GM21390 (cell line): Measurements from ENCODE around the gene ABTB1.
"Not testable (repeated sequence)": the region's sequence is repeated elsewhere in the genome, so short reads cannot be mapped to it uniquely, and the experiment has no call there.

ENCODE experiments used
- ATAC-seq: cut with Tn5 transposase; IDR thresholded peaks from one replicate; pipeline ENCODE4 v1.9.1; 2021; ENCODE audit not compliant: unreplicated experiment

The ABTB1 gene

DNA sequence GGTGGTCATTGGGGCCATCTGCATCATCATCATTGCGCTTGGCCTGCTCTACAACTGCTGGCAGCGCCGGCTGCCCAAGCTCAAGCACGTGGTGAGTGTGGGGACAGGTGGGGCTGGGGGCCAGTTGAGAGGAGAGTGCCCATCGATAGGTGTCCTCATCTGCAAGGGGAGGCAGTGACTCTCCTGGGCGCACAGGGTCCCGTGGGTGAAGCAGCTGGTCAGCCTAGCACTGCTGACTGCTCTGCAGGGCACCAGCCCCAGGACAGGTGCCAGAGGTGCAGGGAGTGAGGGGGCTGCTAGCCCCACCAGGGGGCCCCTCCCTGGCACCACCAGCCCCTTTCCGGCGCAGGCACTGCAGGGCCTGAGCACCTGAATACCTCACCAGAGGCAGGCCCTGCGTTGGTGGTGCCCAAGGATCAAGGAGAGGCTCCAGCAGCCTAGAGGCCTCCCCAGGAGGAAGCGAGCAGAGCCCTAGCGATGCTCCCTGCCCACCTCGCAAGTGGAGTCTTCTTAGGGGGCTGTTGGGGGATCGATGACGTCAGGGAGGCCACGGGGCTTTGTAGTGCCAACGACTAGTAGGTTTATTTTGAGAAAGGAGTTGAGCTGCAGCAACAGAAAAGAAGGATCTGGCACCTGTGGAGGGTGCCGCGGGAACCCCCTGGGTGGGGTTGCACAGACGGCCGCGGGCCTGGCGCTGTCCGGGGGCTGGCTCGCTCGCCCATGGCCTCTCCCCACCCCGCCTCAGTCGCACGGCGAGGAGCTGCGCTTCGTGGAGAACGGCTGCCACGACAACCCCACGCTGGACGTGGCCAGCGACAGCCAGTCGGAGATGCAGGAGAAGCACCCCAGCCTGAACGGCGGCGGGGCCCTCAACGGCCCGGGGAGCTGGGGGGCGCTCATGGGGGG is 976 bp upstream of the ABTB1 start:
- ATAC-seq = peak; percentile 8

DNA sequence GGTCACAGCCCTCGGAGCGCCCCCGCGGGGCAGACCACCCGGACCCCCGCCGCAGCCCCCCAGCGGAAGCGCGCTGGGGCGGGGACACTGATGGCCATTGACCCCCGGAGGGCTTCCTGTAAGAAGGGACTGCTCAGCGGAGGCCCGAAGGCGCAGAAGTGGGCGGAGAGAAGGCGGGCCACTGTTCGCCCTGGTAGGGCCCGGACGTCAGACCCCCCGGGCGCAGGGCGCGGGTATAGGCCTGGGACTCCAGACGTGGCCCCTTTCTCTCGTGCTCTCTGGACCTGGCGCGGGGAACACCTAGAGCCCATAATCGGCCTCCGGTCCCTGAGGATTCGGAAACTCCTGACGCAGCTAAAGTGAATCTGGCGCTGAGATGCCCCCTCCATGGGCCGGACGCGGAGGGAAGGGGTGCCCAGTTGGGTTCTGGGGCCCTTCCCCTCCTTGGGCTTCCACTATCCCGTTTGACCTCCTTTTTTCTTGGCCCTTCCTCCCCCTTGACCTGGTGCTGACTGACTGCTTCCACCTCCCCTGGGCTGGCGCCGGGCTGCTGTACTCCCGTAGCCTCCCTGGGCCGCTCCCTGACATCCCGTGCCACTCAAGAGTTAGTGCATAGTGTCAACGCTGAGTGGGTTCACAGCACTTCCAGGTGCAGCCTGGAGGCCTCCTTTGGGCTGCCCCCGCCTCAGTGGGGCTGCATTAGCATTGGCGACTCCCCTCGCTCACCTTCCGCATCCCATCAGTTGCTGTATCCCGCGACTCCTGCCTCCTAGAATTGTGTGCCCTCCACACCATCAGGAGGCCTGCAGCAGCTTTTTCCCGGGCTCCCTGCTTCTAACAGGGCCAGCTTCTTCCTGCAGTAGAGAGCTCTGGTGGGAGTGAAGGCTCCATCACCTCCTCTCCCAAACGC is 694 bp downstream of the ABTB1 start:
- peak; percentile 36 for ATAC-seq

DNA sequence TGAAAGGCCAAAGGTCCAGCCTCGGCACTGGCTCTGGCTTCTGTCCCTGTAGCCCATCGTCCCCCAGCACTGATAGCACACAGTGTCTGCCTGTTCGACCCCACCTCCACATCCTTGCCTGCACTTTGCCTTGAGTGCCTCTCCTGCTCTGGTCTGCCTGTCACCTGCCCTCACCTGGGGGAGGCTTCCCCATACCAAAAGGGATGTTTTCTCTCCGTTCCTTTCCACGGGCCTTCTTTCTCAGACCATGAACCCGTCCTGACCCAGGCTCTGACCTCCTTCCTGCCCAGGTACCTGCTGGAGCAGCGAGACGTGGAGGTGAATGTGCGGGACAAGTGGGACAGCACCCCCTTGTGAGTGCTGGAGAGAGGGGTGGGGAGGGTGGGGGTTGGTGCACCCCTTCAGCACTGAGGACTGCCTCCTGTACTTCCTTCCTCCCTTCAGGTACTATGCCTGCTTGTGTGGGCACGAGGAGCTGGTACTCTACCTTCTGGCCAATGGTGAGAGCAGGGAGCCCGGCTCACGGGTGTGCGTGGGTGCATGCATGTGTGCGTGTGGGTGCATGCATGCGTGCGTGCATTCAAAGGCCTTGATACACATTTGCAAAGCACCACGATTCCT is 1.5 kb downstream of the ABTB1 start:
- ATAC-seq = no peak

DNA sequence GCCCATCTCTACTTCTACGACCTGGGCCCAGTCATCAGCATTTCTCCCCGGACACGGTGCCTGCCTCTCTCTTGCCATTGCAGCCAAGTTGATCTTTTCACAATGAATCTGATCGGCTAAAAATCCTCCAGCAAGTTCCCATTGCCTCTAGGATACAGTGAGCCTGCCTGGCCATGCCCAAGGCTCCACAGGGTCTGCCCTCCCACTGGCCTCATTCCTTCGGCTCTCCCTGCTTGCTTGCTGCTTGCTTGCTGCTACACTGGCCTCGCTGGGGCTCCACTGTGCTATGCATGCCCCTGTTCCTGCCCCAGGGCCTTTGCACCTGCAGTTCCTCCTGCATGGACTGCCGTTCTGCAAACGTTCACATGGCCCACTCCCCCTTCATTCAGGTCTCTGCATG is 2.0 kb downstream of the ABTB1 start:
- no peak for ATAC-seq

DNA sequence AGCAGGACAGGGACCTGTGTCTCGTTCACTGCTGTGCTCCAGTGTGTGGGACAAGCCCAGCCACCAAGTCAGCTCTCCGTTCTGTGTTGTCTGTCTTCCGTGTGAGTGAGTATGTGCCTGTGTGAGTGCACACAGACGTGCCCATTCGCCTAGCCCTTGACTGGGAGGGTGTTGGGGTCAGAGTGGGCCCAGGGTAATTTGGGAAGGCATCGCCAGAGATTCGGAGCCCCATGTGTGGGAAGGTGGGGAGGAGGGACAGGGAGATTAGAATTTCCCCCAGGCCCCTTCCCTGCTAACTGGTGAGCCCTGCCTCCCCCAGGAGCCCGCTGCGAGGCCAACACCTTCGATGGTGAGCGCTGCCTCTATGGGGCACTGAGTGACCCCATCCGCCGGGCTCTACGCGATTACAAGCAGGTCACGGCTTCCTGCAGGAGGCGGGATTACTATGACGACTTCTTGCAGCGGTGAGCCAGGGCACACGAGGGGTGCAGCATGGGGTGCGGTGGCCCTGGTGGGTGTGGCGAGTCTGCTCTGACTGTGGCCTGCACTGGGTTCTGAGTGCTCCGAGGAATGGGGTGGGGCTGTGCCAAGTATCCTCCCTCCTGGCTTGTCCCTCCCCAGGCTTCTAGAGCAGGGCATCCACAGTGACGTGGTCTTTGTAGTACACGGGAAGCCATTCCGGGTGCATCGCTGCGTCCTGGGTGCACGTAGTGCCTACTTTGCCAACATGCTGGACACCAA is 3.1 kb downstream of the ABTB1 start:
- no peak for ATAC-seq

DNA sequence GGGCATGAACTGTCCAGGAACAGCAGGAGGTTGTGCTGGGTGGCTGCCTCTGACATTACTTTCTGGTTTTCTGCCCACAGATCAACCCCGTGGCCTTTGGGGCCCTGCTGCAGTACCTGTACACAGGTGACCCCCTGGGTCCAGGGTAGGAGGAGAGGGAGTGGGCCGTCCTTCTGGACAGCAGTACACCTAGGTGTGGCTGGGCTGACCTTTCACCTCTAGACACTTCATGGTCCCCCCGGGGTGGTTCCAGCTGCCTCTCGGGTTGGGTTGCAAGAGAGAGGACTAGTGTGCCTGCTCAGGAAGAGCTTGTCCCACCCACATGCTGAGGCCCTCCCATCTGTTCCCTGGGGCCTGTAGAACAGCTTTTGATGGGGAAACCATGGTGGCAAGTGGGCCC is 3.7 kb downstream of the ABTB1 start:
- no peak for ATAC-seq

DNA sequence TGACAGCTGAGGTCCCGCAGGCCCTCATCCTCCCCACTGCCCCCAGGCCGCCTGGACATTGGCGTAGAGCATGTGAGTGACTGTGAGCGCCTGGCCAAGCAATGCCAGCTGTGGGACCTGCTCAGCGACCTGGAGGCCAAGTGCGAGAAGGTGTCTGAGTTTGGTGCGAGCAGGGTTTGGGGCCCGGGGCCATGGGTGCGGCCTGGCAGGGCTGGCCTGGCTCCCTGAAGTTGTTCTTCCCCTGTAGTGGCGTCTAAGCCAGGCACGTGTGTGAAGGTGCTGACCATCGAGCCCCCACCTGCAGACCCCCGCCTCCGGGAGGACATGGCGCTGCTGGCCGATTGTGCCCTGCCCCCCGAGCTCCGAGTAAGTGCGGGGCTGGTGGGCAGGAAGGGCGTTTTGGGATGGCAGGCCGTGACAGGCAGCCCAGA is 4.2 kb downstream of the ABTB1 start:
- ATAC-seq = no peak

DNA sequence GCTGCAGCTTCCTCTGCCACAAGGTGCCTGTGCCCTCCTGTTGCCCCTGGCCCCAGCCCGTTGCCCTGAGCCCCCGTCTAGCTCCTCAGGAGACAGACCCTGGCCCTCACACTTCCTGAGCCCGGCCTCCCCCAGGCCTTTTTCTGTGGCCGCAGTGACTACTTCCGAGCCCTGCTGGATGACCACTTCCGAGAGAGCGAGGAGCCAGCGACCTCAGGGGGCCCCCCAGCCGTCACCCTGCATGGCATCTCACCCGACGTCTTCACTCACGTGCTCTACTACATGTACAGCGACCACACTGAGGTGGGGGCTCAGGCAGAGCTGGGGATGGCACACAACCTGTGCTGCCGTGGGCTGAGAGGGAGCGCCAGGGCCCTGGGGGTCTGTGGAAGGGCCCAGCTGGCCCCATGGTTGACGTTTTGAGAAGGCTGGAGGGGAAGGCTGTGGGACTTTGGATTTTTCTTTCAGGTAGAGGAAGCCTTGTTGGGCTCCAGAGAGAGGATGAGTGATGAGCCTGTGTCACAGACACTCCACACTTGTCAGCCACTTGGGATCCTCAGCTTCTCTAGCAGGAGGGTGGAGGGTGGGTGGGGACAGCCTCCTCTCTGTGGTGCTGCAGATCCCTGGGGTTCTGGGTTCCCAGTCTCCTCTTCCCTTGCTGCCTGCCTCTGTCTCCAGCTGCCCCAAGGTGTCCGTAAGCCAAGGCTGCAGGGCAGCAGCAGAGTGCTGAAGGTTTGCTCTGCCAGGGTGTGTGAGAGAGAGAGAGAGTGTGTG is 5.0 kb downstream of the ABTB1 start:
- ATAC-seq = no peak

DNA sequence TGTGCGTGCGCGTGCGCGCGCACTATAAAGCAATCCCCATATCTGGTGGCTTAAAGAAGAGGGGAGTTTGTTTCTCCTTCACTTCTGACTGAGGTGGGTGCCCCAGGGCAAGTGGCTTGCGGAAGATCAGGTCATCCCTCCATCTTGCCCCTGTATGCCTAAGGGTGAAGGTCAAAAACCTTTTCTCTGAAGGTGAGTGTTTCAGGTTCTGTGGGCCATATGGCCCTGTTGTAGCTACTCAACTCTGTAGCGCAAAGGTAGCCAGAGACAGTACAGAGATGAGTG is 5.5 kb downstream of the ABTB1 start:
- no peak for ATAC-seq

DNA sequence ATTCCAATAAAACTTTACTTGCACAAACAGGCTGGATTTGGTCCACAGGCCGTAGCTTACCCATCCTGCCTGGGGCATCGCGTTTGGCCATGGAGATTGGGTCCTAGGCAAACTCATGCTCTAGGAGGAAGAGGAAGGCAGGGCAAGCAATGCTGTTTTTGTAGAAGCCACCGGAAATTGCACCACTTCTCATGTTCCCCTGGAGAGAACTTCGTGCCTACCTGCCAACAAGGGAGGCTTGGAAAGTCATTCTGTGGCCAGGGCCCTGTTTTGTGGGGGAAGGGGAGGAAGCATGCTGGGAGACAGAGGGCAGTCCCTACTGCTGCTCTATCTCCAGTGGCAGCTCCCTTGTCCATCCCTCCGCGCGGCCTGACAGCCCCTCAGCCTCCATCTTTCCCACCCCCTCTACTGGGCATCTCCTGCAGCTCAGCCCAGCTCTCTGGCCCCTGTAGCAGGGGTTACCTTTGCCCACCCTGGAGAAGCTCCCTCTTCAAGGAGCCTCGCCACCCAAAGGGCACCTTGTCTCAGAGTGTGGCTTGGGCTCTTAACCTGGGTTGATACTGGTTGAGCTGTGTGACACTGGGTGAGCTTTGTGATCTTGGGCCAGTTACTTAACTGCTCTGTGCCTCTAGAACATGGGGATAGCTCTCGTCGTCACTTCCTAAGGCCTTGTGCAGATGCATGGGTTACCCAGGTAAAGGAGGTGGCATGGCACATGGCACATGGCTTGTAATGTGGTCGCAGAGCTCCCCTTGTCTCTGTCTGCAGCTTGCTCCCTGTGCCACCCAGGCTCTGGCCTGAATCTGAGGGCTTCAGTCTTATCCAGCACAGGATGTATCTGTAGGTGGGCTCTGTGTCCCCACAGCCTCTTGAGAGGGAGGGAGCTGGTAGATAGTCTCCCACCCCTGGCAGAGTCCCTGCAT is 6.1 kb downstream of the ABTB1 start:
- ATAC-seq = no peak

DNA sequence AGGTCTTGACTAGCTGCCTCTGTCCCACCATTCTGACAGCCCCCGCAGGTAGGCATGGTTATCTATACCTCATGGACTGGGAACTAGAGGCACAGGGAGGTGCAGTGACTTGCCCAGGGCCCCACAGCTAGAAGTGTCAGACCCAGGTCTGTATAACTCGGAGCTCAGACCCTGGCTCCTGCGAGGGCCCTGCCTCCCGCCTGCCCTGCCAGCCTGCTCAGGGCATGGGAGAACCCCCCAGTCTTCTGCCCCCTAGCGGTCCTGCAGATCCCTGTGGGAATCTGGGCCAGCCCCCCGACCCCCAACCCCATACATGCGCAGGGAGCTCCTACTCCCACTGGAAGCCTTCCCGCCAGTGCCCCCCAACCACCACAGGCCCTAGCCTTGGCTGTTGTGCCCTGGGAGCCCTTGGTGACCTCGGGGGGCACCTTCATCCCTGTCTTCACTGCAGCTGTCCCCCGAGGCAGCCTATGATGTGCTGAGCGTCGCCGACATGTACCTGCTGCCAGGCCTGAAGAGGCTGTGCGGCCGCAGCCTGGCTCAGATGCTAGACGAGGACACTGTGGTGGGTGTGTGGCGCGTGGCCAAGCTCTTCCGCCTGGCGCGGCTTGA is 6.9 kb downstream of the ABTB1 start:
- no peak for ATAC-seq

DNA sequence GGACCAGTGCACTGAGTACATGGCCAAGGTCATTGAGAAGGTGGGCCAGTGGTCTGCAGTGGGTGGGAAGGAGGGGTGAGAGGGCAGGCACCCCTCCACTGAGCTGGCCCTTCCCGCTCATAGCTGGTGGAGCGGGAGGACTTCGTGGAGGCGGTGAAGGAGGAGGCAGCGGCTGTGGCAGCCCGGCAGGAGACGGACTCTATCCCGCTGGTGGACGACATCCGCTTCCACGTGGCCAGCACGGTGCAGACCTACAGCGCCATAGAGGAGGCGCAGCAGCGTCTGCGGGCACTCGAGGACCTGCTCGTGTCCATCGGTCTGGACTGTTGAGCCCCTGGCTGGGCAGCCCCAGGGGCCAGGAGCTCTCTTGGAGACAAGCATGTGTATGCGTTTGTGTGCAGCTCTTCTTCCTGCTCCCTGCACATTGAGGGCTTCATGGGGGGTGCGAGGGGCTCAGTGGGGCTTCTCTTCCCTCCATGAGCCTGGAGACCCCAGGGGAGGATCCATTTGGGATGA is 7.5 kb downstream of the ABTB1 start:
- ATAC-seq = no peak

DNA sequence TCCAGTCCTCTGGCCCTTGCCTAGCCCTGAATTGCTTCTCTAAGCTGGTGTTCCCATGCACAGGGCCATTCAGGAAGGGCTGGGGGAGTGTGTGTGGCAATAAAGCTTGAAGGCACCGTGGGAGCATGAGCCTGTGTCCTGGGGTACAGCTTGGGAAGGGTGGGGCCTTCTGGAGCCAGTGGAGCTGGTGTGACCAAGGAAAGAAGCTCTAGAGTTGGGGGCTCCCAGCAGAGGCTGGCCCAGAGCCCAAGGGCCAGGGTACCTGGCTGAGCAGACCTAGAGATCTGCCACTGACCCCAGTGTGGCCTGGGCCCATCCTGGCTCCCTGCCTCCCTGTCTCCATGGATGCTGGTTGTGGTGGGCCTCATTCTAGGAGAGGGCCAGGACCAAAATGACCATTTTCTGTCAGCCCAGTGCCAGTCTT is 8.1 kb downstream of the ABTB1 start:
- ATAC-seq = no peak

DNA sequence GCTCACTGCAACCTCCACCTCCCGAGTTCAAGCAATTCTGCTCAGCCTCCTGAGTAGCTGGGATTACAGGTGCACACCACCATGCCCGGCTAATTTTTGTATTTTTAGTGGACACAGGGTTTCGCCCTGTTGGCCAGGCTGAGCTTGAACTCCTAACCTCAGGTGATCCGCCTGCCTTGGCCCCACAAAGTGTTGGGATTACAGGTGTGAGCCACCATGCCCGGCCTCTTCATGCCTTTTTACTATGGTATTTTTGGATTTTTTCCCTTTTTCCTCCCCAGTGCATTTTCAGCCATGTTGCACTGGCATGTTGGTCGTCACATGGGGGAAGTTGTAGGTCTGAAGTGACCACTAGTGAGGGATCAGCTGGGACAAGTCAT is 9.4 kb downstream of the ABTB1 start:
- not testable (repeated sequence) for ATAC-seq

DNA sequence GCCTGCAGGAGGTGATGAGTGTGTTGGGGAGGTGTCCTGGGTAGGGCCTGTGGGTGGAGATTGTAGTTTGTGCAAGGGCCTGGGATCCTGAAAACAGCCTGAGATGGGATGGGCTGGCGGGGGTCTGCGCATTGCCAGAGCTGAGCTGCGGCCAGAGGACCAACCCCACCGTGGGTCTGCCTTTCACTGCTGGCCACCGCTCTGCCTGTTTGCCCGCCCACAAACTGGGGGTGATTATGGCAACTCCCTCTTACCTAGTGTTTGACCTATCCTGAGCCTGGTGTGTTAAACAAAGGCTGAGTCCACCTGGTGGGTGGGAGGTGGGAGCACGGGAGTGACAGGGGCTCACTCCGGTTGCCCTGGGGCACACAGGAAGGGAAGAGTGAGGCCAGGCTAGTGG is 9.8 kb downstream of the ABTB1 start:
- ATAC-seq = no peak

DNA sequence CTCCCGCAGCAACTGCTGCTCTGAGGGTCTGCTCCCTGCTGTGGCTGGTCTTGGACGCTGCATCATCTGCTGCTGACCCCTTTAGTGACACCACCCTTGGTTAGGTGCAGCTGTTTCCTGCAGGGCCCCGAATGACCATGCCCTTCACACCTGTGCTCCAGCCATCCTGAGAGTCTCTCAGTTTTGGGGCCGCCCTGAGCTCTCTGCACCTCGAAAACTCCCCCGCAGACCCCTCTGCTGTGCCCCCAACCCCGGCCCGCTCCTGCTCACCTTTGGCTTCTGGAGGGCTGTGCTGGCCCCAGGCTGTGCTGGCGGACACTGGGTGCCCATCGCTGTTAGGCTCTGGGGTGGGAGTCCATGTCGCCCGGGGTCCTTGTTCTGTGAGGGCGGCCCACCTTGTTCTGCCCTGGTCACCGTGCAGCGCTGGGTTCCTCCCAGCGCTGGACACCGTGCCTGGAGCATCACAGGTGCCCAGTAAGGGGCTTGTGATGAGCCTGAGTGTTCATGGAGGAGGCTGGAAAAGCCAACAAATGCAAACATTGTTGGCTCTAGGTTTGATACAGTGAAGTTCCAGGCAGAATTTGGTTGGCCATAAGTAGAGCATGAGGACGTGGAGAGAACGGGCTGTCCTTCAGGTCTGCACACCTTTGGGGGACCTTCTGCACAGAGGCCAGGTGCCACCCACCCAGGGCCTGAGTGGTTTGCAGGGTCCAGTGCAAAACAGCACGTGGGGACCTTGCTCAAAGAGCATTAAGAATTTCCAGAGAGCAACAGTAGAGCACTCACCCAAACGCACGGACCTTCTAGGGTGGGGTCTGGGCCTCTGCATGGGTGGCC is 12.3 kb downstream of the ABTB1 start:
- no peak for ATAC-seq

DNA sequence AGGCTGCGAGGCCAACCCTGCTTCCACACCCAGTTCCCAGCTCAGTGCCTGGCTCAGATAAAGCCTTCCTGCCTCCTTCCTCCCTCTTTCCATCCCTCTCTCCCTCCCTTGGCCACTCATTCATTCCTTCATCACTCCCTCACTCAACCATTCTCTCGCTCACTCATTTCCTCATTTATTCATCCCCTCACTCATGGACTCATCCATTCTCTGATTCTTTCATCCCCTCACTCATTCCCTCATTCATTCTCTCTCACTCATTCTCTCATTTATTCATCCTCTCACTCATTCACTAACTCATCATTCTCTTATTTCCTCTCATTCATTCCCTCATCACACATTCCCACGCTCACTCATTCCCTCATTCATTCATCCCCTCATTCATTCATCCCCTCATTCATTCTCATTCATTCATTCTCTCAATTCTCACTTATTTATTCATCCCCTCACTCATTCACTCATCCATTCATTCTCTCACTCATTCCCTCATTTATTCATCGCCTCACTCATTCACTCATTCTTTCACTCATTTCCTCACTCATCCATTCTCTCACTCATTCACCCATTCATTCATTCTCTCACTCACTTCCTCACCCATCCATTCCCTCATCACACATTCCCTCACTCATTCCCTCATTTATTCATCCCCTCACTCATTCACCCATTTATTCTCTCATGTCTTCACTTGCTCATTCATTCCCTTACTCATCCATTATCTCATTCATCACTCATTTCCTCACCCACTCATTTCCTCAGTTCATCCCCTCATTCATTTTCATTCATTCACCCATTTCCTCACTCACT is 13.2 kb downstream of the ABTB1 start:
- ATAC-seq = no peak
